Activated CD8-positive, alpha-beta T cell treated with anti-CD3 and anti-CD28 coated beads, Interleukin-2, amount 10 ng/mL, durations not matched to agents 7 days and 5 days (primary cell): ENCODE measurements around the gene ATP6V1C2. TPM values are rescaled to one million over a fixed set of nuclear protein-coding genes. Genes with fewer than 3 reads are reported as not detected.

Source experiments
- total RNA-seq, 2 experiments: library from RNA; stranded (reverse); gene quantifications; one replicate each; pipeline ENCODE4 v1.2.3, GENCODE V29; 2021

ATP6V1C2 gene
- total RNA-seq, 2 experiments from 2014 or later = not detected

Other genes starting within 250 kb of the ATP6V1C2 start
- gene NOL10, start 31.7 kb upstream of the ATP6V1C2 start, total RNA-seq = 10 to 100 TPM; 24.6 to 29.9 TPM
- gene PDIA6, start 91.2 kb downstream of the ATP6V1C2 start, total RNA-seq = 100 to 1,000 TPM; 131 to 138 TPM
- gene KCNF1, start 190.3 kb downstream of the ATP6V1C2 start, total RNA-seq = not detected